IPS-NIHi11 (cell line): ENCODE data around the gene MYBPC1.
"Not testable (repeated sequence)": the region's sequence is repeated elsewhere in the genome, so short reads cannot be mapped to it uniquely, and the experiment has no call there.

Experiments used
- DNase-seq: peaks from one replicate; pipeline ENCODE4 v3.0.0; 2012; ENCODE audit warnings: mixed read lengths, low spot score

Gene MYBPC1

DNA sequence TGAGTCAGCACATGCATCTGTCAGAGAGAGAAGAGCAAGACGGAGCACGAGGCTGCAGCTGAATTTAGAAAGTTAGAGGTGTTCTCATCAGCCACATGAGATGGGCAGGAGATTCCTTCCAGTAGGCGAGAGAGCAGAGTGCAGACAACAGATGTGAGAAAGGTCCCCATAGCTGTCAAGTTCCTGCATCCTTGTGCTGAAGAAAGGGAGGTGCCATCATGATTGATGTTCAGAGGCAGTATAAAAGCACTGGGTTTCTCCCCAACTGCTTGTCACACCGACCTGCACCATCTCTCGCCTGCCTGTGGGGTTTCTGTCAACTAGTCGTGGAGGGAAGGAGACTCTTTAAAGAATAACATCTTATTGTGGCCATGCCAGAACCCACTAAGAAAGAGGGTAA lies at the start of gene MYBPC1:
Gene MYBPC1, plus strand, starts transcription at position 272 of the 400 bp plus-strand sequence. Its CDS starts 100 bp downstream, at position 372.
- DNase-seq: no peak

DNA sequence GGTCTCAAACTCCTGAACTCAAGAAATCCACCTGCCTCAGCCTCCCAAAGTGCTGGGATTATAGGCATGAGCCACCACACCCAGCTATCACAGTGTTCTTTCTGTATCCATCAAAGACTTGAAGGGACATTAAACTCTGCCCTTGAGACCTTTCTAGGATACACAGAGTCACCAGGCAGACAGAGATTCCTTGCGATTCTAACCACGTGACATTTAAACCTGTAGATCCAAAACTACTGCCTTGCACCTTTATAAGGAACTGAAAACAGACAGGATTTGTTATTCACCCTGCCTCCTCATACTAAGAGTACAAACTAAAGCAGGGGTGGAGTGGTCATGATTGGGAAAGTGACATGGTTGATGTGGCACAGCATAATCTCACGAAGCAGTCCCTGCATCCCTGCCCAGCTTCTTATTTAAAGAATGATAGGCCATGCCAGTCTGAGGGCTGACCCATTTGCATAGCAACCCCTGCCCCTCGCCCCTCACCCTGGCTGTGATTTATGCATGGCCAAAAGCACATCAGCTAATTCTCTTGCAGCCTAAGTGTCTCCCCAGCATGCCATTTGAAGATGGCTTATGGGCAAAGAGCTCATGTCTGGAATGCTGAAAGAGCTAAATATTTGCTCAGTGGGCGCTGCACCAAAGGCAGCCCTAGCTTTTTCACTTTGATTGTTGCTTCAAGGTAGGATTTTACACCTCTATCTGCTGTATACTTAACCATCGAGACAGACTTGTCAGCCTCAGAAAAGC lies 43.2 kb upstream of the MYBPC1 start:
- DNase-seq: no peak

DNA sequence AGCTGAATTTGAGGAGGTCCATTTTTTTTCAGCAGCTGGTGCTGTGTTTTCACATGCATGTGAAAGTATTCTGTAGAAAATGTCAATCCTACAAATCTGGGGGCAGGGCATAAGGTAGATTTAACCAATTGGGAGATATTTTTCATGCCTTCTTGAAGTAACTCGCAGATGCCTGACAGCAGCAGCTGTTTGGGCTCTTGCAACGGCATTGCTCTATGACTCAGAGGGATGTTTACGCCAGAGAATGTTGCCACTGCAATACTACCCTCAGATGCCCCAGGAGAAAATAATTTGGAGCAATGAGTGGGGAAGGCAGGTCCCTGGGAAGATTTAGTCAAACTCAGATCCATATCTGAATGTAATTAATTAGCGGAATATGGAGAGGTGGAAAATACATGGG lies 42.5 kb upstream of the MYBPC1 start:
- no peak for DNase-seq

GRCh38 chr12:101557094-101557493 lies 37.7 kb upstream of the MYBPC1 start:
- no peak for DNase-seq

- DNase-seq: not testable (repeated sequence)
Measured at GRCh38 chr12:101558726-101559125, 36.0 kb upstream of the MYBPC1 start.

- no peak for DNase-seq
Measured at GRCh38 chr12:101563212-101563611, 31.6 kb upstream of the MYBPC1 start.

DNA sequence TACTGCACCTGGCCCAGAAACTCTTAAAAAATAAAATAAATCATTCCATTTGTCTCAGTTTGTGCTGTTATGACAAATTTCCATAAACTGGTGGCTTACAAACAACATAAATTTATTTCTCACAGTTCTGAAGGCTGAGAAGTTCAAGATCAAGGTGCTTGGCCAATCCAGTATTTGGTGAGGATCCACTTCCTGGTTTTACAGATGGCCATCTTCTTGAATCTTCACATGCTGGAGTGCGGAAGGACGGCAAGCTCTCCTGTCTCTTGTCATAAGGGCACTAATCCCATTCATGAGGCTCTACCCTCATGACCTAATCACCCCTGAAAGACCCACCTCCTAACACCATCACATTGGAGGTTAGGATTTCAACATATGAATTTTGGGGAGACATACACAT lies 29.9 kb upstream of the MYBPC1 start:
- no peak for DNase-seq

GRCh38 chr12:101566318-101566717 lies 28.5 kb upstream of the MYBPC1 start:
- DNase-seq: peak; percentile 80

DNA sequence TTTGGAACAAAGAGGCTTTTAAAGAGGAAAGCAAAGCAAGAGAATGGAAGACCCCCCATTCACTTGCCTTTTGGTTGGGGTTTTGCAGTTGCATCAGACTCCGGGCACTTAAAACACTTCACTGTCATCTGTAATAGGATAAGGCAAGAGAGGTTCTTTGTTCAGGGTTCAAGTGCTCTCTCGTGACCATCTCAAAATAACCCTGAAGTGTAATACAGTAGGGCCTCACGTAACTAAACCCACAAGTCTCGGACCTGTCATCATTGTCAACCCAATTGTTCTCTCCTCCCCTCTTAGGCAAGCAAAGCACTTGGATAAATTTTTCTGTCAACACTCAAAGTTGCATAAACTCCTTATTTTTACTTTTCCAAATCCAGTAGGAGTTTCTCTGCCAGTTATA lies 26.9 kb upstream of the MYBPC1 start:
- DNase-seq: no peak

GRCh38 chr12:101570047-101570446 lies 24.7 kb upstream of the MYBPC1 start:
- DNase-seq: no peak

GRCh38 chr12:101571105-101571504 lies 23.7 kb upstream of the MYBPC1 start:
- DNase-seq: no peak

GRCh38 chr12:101573743-101574142 lies 21.0 kb upstream of the MYBPC1 start:
- no peak for DNase-seq

- no peak for DNase-seq
Measured at GRCh38 chr12:101578417-101578816, 16.4 kb upstream of the MYBPC1 start.

GRCh38 chr12:101581190-101581589 lies 13.6 kb upstream of the MYBPC1 start:
- DNase-seq: no peak

DNA sequence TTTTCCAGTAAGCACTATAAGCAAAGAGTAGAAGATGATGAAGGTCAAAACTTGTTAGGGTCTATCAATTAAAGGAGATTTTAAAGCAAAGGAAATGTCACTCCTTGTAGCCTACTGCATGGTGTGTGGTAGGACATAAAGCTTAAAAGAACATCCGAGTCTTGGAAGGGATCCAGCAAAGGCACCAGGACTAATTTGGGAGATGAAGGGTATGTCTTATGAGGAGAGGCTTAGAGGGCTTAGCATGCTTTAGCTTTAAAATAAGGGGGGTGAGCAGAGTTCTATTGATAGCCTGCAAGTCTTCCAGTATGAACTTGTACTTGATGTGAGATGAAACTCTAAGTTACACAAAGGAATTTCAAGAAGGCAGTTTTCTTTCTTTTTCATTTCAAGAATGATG lies 11.8 kb upstream of the MYBPC1 start:
- no peak for DNase-seq

DNA sequence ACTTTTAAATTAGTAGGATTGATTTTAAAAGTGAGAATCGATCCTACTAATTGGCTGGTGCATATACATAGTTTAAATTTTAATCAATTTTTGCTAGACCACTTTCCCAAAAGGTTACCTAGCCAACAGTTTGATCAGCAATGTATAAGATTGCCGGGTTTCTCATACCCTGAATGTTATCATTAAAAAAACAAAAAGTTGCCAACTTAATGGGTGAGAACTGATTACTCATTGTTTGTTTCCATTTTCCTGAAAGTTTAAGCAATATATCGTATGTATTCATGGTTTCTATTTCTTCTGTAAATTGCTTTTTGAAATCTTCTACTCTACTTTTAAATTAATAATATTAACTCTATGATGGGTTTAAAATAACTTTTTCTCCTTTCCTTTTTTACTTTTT lies 4.4 kb upstream of the MYBPC1 start:
- DNase-seq: no peak

DNA sequence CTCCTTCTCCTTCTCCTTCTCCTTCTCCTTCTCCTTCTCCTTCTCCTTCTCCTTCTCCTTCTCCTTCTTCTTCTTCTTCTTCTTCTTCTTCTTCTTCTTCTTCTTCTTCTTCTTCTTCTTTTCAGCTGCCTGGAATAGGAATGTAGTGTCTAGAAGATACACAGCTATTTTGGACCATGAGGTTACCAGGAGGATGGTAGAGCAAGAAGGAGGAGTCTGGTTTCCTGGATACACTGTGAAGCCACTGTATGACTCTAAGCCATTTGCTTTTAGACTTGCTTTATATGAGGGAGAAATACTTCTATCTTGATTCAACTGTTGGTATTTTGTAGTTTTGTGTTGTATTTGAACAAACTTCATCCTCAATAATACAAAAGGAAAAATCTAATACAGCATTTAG lies 3.0 kb upstream of the MYBPC1 start:
- no peak for DNase-seq

DNA sequence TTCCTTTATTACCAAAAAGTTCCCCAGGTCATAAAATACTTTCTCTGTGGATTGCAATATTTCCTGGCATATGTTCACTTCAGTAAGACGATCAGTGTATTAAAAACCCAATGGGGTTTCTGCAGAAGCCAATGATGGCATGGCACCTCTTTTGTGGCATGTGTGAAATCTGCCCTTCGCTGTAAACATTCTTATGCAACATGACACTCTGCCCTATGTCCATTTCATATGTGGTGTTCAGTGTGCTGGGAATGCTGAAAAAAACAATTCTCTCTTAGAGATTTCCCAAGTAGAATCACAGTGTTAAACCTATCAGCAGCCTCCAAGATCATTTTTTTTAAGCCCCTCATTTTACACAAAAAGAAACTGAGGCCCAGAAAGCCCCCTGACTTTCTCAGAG lies 2.3 kb upstream of the MYBPC1 start:
- no peak for DNase-seq

DNA sequence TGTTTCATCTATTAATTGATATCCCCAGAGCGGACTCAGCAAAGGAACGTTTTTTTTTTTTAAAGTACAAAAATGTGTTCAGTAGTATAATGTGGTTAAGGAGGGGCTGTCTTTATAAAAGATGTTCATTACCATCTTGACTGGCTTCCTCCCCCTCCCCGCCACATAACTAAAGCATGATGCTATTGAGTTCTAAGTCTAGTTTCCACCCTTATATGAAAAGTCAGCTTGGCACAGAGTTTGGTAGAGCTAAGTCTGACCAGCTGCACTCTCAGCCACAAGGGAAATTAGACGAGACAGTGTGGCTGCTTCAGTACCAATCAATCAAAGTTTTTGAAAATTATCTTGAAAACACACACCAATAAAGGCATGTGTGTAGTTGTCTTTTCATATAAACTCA lies 1.9 kb upstream of the MYBPC1 start:
- no peak for DNase-seq

DNA sequence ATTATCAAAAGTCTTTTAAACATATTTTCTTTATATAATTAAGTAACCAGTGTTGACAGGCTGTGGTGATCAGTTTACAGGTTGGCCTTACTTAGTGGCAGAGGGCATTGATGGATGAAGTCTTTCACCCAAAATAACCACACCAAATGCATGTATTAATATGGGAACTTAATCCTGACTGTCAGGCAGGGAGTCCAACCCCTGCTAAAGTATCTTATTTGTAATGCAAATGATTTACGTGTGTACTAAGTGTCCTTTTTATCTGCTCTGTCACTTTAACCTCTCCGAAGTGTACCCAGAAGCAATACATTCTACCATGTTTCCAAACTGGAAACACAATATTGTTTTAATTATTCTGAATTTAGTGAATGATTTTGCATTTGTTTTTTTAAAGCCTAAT lies 1.4 kb downstream of the MYBPC1 start:
- no peak for DNase-seq

DNA sequence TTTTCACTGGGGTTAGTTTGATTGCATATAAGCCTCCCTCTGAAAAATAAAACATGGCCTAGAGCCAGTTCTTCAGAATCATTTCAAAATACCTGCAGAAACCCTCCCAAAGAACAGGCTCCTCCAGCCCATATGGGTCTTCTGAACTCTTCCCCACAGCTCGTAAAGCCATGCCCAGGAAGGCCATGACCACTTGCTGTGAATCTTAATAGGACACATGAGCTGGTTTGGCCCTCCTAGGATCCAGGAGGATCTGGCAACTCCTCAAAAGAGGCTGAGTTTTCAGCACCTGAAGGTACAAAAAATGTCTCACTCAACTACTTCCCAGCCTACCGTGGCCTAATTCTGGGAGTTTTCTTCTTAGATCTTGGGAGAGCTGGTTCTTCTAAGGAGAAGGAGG lies 2.4 kb downstream of the MYBPC1 start:
- no peak for DNase-seq

DNA sequence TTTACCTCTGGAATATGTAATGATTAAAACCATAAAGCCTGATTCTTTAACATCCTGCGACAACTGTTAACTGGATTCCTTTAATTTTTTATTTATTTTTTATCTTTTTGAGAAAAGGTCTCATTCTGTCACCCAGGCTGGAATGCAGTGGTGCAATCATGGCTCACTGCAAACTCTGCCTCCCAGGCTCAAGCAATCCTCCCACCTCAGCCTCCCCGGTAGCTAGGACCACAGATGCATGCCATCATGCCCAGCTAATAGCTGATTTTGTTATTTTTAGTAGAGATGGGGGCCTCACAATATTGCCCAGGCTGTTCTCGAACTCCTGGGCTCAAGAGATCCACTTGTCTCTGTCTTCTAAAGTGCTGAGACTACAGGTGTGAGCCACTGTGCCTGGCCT lies 3.7 kb downstream of the MYBPC1 start:
- no peak for DNase-seq

- no peak for DNase-seq
Measured at GRCh38 chr12:101599311-101599710, 4.5 kb downstream of the MYBPC1 start.

DNA sequence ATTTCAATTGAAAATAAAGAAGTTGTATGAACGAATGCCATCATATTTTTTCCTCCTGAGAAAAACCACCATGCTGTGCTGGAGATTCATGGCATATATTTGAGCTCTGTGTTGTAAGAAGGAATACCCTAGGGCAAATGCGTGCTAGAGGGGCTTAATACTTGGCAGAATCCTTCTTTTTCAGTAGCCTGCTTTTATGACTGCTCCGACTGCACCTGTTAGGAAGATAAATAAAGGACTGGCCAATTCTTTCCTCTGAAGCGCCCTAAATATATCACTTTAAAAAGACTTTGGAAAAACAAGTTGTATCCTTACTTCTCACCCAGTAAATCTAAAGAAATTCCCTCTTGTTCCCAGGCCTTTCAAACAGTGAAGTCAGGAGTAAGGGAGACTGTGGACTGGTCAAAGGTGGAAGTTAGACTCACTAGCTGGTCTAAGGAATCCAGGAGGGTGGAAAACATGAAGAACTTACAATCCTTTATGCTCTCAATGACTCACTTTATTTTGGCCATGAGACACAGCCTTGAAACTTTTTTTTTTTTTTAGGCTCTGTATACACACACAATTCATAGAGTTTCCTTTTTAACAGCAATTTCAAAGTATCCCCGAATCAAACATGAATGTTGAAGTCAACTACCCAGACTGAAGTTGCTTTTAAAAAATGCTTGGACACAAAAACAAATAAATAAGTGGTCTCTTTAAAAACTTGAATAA lies 5.2 kb downstream of the MYBPC1 start:
- DNase-seq: no peak
